GM12878 (cell line): ENCODE measurements around the gene CIDEA. TPM values are rescaled to one million over a fixed set of nuclear protein-coding genes. Genes with fewer than 3 reads are reported as not detected.

Source experiments
- ATAC-seq: fragments of 200-7000 bp; cut with Tn5 transposase; 3 replicates; pipeline ENCODE4 v1.9.1; 2020; ENCODE audit warnings: mild to moderate bottlenecking, moderate library complexity
- BruUV-seq: library from RNA; stranded (reverse); fragments of 400-500 nt; replicated peaks from 2 replicates; lab custom pipeline; 2021; lab: Mats Ljungman, UMichigan
- CTCF ChIA-PET: fragments of 300-600 bp; sonication (Branson Sonifier 250); formaldehyde crosslinking; extraction: SDS; loops from one replicate; lab custom pipeline; 2021; ENCODE audit warnings: inconsistent platforms; lab: Yijun Ruan, JAX
- POLR2A ChIA-PET: fragments of 350-600 bp; formaldehyde crosslinking; extraction: SDS; loops from one replicate; lab custom pipeline; 2021; ENCODE audit warnings: inconsistent platforms; lab: Charles Lee
- RAD21 ChIA-PET: fragments of 300-600 bp; sonication (Branson Sonifier 250); formaldehyde crosslinking; loops from one replicate; lab custom pipeline; 2023; ENCODE audit warnings: antibody characterized with exemption; ENCODE audit not compliant: unreplicated experiment; lab: Charles Lee
- SMC1A ChIA-PET: fragments of 300-600 bp; sonication (Branson Sonifier 250); formaldehyde crosslinking; loops from one replicate; lab custom pipeline; 2023; ENCODE audit not compliant: unreplicated experiment, uncharacterized antibody; lab: Charles Lee
- DNase-seq: peaks from one replicate; pipeline ENCODE4 v3.0.0-alpha.2; 2011; ENCODE audit warnings: low read depth, low spot score
- FAIRE-seq: peaks from 3 replicates; lab custom pipeline; 2011; peaks lifted over from hg19 to GRCh38; lab: Jason Lieb, UNC
- H2AFZ ChIP-seq: 2 replicates; pipeline ENCODE4 v1.6.0; 2011; ENCODE audit warnings: low read depth, low read length, control low read depth; ENCODE audit not compliant: control insufficient read depth
- H3K27ac ChIP-seq: 2 replicates; pipeline ENCODE4 v1.5.1; 2011; ENCODE audit warnings: control low read depth; ENCODE audit not compliant: control insufficient read depth, insufficient read depth
- H3K27me3 ChIP-seq, 2 experiments: replicated peaks in 1 of 2; 2 replicates each; pipeline versions ENCODE4 v1.6.0 to v1.6.1; 2011; ENCODE audit warnings: low read length in 1 of 2; ENCODE audit not compliant: control insufficient read depth in 2 of 2, insufficient read depth in 2 of 2
- H3K36me3 ChIP-seq, 2 experiments: 2 replicates each; pipeline ENCODE4 v1.5.1; 2011; ENCODE audit warnings: low read length in 1 of 2; ENCODE audit not compliant: control insufficient read depth in 2 of 2, insufficient read depth in 2 of 2
- H3K4me1 ChIP-seq: 2 replicates; pipeline ENCODE4 v1.6.1; 2011; ENCODE audit warnings: mild to moderate bottlenecking, low read length, moderate library complexity, mixed read lengths; ENCODE audit not compliant: control insufficient read depth, insufficient read depth
- H3K4me2 ChIP-seq: 2 replicates; pipeline ENCODE4 v1.6.0; 2011; ENCODE audit warnings: control low read depth; ENCODE audit not compliant: control insufficient read depth, insufficient read depth
- H3K4me3 ChIP-seq: fragments of 200-600 bp; sonication (generic); 2 replicates; pipeline ENCODE4 v1.5.1; 2016
- H3K79me2 ChIP-seq: 2 replicates; pipeline ENCODE4 v1.6.0; 2011; ENCODE audit warnings: low read length; ENCODE audit not compliant: control insufficient read depth, insufficient read depth
- H3K9ac ChIP-seq: 2 replicates; pipeline ENCODE4 v1.8.0; 2011; ENCODE audit warnings: low read length, control low read depth, mixed read lengths; ENCODE audit not compliant: control insufficient read depth, insufficient read depth
- H3K9me3 ChIP-seq: replicated peaks from 3 replicates; pipeline ENCODE4 v1.5.1; 2011; ENCODE audit warnings: mild to moderate bottlenecking, low read length; ENCODE audit not compliant: control insufficient read depth, insufficient read depth
- H4K20me1 ChIP-seq: 2 replicates; pipeline ENCODE4 v1.6.0; 2011; ENCODE audit not compliant: control insufficient read depth, insufficient read depth
- ATF3 ChIP-seq: IDR thresholded peaks from 2 replicates; pipeline ENCODE4 v1.6.1; 2011; ENCODE audit warnings: low read depth, mild to moderate bottlenecking, low read length, moderate library complexity, borderline replicate concordance; ENCODE audit errors: extremely low read depth
- BACH1 ChIP-seq: fragments of 450-650 bp; IDR thresholded peaks from 2 replicates; pipeline ENCODE4 v1.6.1; 2017; ENCODE audit warnings: mild to moderate bottlenecking, borderline replicate concordance
- CBX5 ChIP-seq: sonication (generic); IDR thresholded peaks from 2 replicates; pipeline ENCODE4 v1.6.1; 2016; ENCODE audit warnings: low read depth, moderate library complexity, mild to moderate bottlenecking, inconsistent platforms
- CHD1 ChIP-seq: IDR thresholded peaks from 2 replicates; pipeline ENCODE4 v1.6.1; 2012; ENCODE audit warnings: low read depth, low read length, improper control_type of control experiment
- HSF1 ChIP-seq: fragments of 150-350 bp; IDR thresholded peaks from 2 replicates; pipeline ENCODE4 v1.6.1; 2014; ENCODE audit warnings: mild to moderate bottlenecking, low read depth, low read length
- IKZF1 ChIP-seq: fragments of 450-650 bp; conservative IDR thresholded peaks from 2 replicates; pipeline ENCODE4 v1.6.1; 2017; ENCODE audit warnings: antibody characterized with exemption, mild to moderate bottlenecking
- JUNB ChIP-seq: IDR thresholded peaks from 2 replicates; pipeline ENCODE4 v1.6.1; 2016; ENCODE audit warnings: antibody characterized with exemption, mild to moderate bottlenecking
- MAX ChIP-seq: IDR thresholded peaks from 2 replicates; pipeline ENCODE4 v1.6.1; 2012; ENCODE audit warnings: low read depth, low read length, improper control_type of control experiment
- MEF2B ChIP-seq: fragments of 450-650 bp; IDR thresholded peaks from 2 replicates; pipeline ENCODE4 v1.6.1; 2018; ENCODE audit warnings: mild to moderate bottlenecking, moderate library complexity; ENCODE audit not compliant: partially characterized antibody, poor library complexity, severe bottlenecking
- MYB ChIP-seq: fragments of 150-350 bp; IDR thresholded peaks from 2 replicates; pipeline ENCODE4 v1.6.1; 2014; ENCODE audit warnings: mild to moderate bottlenecking, low read depth, low read length, borderline replicate concordance
- TARDBP ChIP-seq: IDR thresholded peaks from 2 replicates; pipeline ENCODE4 v1.6.1; 2016; ENCODE audit warnings: borderline replicate concordance
- USF1 ChIP-seq: IDR thresholded peaks from 2 replicates; pipeline ENCODE4 v1.6.1; 2011; ENCODE audit warnings: borderline replicate concordance, low read depth, mild to moderate bottlenecking, moderate library complexity, mixed read lengths, low read length; ENCODE audit not compliant: insufficient read depth; ENCODE audit errors: extremely low read length
- USF2 ChIP-seq: IDR thresholded peaks from 2 replicates; pipeline ENCODE4 v1.6.1; 2011; ENCODE audit warnings: low read depth, low read length, improper control_type of control experiment, borderline replicate concordance
- ZBTB11 ChIP-seq: fragments of 450-650 bp; formaldehyde crosslinking; IDR thresholded peaks from 2 replicates; pipeline ENCODE4 v1.5.0; 2022; ENCODE audit warnings: mild to moderate bottlenecking, missing genetic modification characterization
- ZZZ3 ChIP-seq: IDR thresholded peaks from 2 replicates; pipeline ENCODE4 v1.6.1; 2011; ENCODE audit warnings: low read depth; ENCODE audit not compliant: control insufficient read depth, insufficient read length
- WGBS: methylation state at CpG from one replicate; pipeline ENCODE4 v1.1.6; 2016; ENCODE audit warnings: low lambda C conversion rate; ENCODE audit not compliant: insufficient replicate concordance, insufficient coverage; ENCODE audit errors: missing lambda C conversion rate; 5-methylcytosine and 5-hydroxymethylcytosine counted together
- in situ Hi-C: fragments of 300-500 bp; cut with MboI; formaldehyde crosslinking; loops from 9 replicates; pipeline ENCODE4 v1.14.3; 2018; ENCODE audit warnings: mixed read lengths
- intact Hi-C: fragments of 100-400 bp; cut with micrococcal nuclease; formaldehyde crosslinking; loops from one replicate; pipeline ENCODE4 v1.14.2; 2022; ENCODE audit not compliant: unreplicated experiment
- polyA plus RNA-seq, 11 experiments: library from polyadenylated mRNA; depleted of rRNA in 4 of 11; unstranded in 6 of 11; stranded (reverse) in 5 of 11; fragments of >200 nt; fragmentation: Nextera tagmentation in 4 of 11; fragmentation: Illumina TruSeq in 1 of 11; extraction: Ambion mirVana in 4 of 11; extraction: Trizol in 1 of 11; gene quantifications; 1 replicate in 1 of 11; 2 replicates in 10 of 11; pipeline versions ENCODE4 v1.2.1 to v1.2.3, GENCODE V29; 2011 to 2016; ENCODE audit warnings: inconsistent platforms in 2 of 11, missing spikeins in 2 of 11, low read depth in 1 of 11
- total RNA-seq, 4 experiments: library from RNA; depleted of rRNA in 3 of 4; stranded (reverse); fragments of >200 nt in 3 of 4; fragmentation: Illumina TruSeq in 1 of 4; extraction: Trizol in 1 of 4; gene quantifications; 2 replicates each; pipeline versions ENCODE4 v1.2.1 to v1.2.3, GENCODE V29; 2013 to 2021

Gene CIDEA
- total and polyA plus RNA-seq, 10 of the 15 experiments (the other 5 are each of a cell fraction or from before 2014, with no cell fraction given), result not detected

- DNase-seq, result no peak
- peak overlapping the region; percentile 62 for H3K9ac ChIP-seq
- H3K27ac ChIP-seq, result peak overlapping the region; percentile 64
- ChIA-PET CTCF (interaction anchor here (0.9 to 1.6 kb wide), 3 partner anchors 9 to 69 kb away, joined by 3 to 9 read pairs (median 3); partner anchors contain the start of gene AFG3L2), POLR2A (interaction anchor here (1.4 kb wide), 1 partner anchor 9 kb away, joined by 5 read pairs; no protein-coding TSS in a partner anchor), RAD21 (interaction anchor here (1.5 to 1.6 kb wide), 2 partner anchors 12 to 69 kb away, joined by 7 to 8 read pairs; partner anchors contain the start of gene AFG3L2), SMC1A (interaction anchor here (2.0 kb wide), 1 partner anchor 9 kb away, joined by 10 read pairs; no protein-coding TSS in a partner anchor)
- H2AFZ ChIP-seq, result no peak overlapping the region; the same call in 1 of the 2 replicates
- no peaks in the 10 kb centered on the region for H4K20me1 ChIP-seq
- H3K4me1 ChIP-seq, result no peaks in the 10 kb centered on the region
- ATAC-seq, result peak; percentile 77
- intact Hi-C loops (no loop called here), in situ Hi-C loops (no loop called here)
- 4% methylated on average over 81 of the region's 81 CpGs for WGBS
- peak overlapping the region; percentile 70 for H3K4me3 ChIP-seq
- peaks cover 9% of the 10 kb centered on the region; the same call in 2 of the 3 replicates for H3K9me3 ChIP-seq
- no peaks in the 10 kb centered on the region for H3K36me3 ChIP-seq
- peaks cover 15% of the 10 kb centered on the region for H3K79me2 ChIP-seq
- H3K4me2 ChIP-seq, result peak overlapping the region; percentile 65
- 0 out of 4 replicates have a peak, but pooled peaks cover 0 to 1% of the 10 kb centered on the region in 2 experiments for H3K27me3 ChIP-seq
- FAIRE-seq, result no peak
- BruUV-seq, result no TSS peak
- TF ChIP-seq IKZF1 (peak; percentile 68), MAX (no peak; the same call in 1 of the 2 replicates), CBX5 (no peak), ZBTB11 (CRISPR knock-in tag) (no peak), USF1 (no peak), USF2 (no peak), CHD1 (no peak), ZZZ3 (no peak), TARDBP (no peak), MEF2B (no peak), BACH1 (no peak), HSF1 (no peak), ATF3 (no peak), MYB (no peak), JUNB (no peak)
Observed at GRCh38 chr18:12308386-12309100, 54.4 kb downstream of the CIDEA start.
